ENCODE measurements around the gene LRRC38.

- TF ChIP-seq RAD21 (IDR thresholded peaks at IDR 0.05; ENCODE audit: low read depth), result no peak
- TF ChIP-seq NFIC (IDR thresholded peaks at IDR 0.05), result no peak
- TF ChIP-seq EP300 (IDR thresholded peaks at IDR 0.05; ENCODE audit: borderline replicate concordance), result no peak
- no peak for TF ChIP-seq FOXM1 (IDR thresholded peaks at IDR 0.05; ENCODE audit: borderline replicate concordance, low read depth)
- TF ChIP-seq REST (IDR thresholded peaks at IDR 0.05; ENCODE audit: low read depth), result no peak
- TF ChIP-seq EGR1 (IDR thresholded peaks at IDR 0.05), result no peak
- TF ChIP-seq USF1 (IDR thresholded peaks at IDR 0.05), result no peak
- TF ChIP-seq TAF1 (IDR thresholded peaks at IDR 0.05; ENCODE audit: low read depth), result no peak
- TF ChIP-seq YY1 (IDR thresholded peaks at IDR 0.05; ENCODE audit: low read depth), result no peak
- TF ChIP-seq TEAD4 (IDR thresholded peaks at IDR 0.05), result no peak
- TF ChIP-seq TCF12 (IDR thresholded peaks at IDR 0.05; ENCODE audit: low read depth), result no peak
Measured at GRCh38 chr1:13500806-13501205, 13.0 kb downstream of the LRRC38 start.
